PFSK-1 (cell line): ENCODE results near the gene EXD3.
A peak's percentile ranks its signal among the peaks of the same experiment; 100 is the strongest.

Experiments used
- POLR2AphosphoS5 ChIP-seq: IDR thresholded peaks from 2 replicates; pipeline ENCODE4 v1.6.1; 2012; ENCODE audit warnings: low read depth, mild to moderate bottlenecking, control low read depth, low read length, moderate library complexity
- SIN3A ChIP-seq: IDR thresholded peaks from 2 replicates; pipeline ENCODE4 v1.6.1; 2012; ENCODE audit warnings: mild to moderate bottlenecking, low read length, moderate library complexity, borderline replicate concordance; ENCODE audit not compliant: insufficient read depth
- TAF1 ChIP-seq: IDR thresholded peaks from 2 replicates; pipeline ENCODE4 v1.6.1; 2012; ENCODE audit warnings: low read length, control low read depth, borderline replicate concordance; ENCODE audit not compliant: insufficient read depth
- TF ChIP-seq, protein P1 (sequence below), 2 experiments: IDR thresholded peaks; 2 replicates each; pipeline versions ENCODE4 v1.6.1 to v1.8.0; 2011 to 2012; ENCODE audit warnings: low read depth in 2 of 2, low read length in 2 of 2, control low read depth in 1 of 2, inconsistent platforms in 1 of 2, mild to moderate bottlenecking in 1 of 2, moderate library complexity in 1 of 2; ENCODE audit not compliant: insufficient read depth in 1 of 2

DNA sequence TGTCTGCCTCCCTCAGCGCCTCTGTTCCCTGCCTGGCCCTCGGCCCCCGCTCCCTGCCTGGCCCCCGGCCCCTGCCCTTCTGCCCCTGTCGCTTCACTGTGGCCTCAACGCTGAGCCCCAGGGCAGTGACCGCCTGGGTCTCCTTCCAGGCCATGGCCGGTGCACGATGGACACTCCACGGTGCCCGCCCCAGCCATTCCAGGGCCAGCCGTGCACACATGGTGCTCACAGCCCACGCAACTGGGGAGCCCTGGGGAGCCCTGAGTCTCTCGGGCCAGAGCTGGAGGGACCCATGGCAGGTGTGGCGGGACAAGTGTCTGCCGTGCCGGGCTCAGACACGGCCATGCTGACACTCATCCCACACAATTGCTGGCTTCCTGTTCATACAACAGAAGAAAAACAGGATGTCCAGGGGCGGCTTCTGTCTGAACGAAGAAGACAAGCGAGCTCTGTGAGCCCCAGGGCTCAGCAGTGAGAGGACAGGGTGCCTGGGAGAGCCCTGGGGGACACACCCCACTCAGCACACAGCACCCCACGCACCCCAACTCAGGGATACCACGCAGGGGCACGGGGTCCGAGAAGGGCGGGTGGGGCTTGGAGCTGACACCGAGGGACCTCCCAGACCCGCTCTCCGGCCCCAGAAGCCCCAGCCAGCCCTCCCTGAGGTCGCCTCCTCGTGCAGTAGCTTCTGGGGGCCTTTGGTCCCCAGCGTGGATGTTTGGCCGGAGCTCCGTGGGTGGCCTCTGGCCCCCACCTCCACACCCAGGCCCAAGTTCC is 35.7 kb downstream of the EXD3 start:
- no peak for TF ChIP-seq SIN3A
- TF ChIP-seq POLR2AphosphoS5 = 0 out of 2 replicates have a peak, but pooled peaks have one; percentile 23
- TF ChIP-seq TAF1 = no peak
- TF ChIP-seq, protein P1, sequence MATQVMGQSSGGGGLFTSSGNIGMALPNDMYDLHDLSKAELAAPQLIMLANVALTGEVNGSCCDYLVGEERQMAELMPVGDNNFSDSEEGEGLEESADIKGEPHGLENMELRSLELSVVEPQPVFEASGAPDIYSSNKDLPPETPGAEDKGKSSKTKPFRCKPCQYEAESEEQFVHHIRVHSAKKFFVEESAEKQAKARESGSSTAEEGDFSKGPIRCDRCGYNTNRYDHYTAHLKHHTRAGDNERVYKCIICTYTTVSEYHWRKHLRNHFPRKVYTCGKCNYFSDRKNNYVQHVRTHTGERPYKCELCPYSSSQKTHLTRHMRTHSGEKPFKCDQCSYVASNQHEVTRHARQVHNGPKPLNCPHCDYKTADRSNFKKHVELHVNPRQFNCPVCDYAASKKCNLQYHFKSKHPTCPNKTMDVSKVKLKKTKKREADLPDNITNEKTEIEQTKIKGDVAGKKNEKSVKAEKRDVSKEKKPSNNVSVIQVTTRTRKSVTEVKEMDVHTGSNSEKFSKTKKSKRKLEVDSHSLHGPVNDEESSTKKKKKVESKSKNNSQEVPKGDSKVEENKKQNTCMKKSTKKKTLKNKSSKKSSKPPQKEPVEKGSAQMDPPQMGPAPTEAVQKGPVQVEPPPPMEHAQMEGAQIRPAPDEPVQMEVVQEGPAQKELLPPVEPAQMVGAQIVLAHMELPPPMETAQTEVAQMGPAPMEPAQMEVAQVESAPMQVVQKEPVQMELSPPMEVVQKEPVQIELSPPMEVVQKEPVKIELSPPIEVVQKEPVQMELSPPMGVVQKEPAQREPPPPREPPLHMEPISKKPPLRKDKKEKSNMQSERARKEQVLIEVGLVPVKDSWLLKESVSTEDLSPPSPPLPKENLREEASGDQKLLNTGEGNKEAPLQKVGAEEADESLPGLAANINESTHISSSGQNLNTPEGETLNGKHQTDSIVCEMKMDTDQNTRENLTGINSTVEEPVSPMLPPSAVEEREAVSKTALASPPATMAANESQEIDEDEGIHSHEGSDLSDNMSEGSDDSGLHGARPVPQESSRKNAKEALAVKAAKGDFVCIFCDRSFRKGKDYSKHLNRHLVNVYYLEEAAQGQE (IDR thresholded peaks at IDR 0.05; ENCODE audit: insufficient read depth in 1 of 2, low read depth in 2 of 2, low read length in 2 of 2) = no peak
